Esophagus squamous epithelium (tissue), 4 donors: ENCODE results near the gene SERTAD4.

Source experiments
- CTCF ChIP-seq, 6 experiments: fragments of 450-650 bp in 4 of 6; fragments of 200-600 bp in 2 of 6; sonication (generic) in 2 of 6; IDR thresholded peaks; one replicate each; pipeline ENCODE4 v1.5.1; 2016 to 2019; ENCODE audit warnings: antibody characterized with exemption in 6 of 6, mild to moderate bottlenecking in 4 of 6, moderate library complexity in 4 of 6
- POLR2A ChIP-seq, 4 donors: fragments of 450-650 bp; IDR thresholded peaks; one replicate each; pipeline ENCODE4 v1.6.1; 2017; ENCODE audit warnings: antibody characterized with exemption in 4 of 4, mild to moderate bottlenecking in 4 of 4, moderate library complexity in 3 of 4

- TF ChIP-seq CTCF (IDR thresholded peaks at IDR 0.05) = no peak
- TF ChIP-seq POLR2A (IDR thresholded peaks at IDR 0.05) = no peak
These were observed 20.0 kb downstream of the SERTAD4 start for GRCh38 chr1:210252621-210253051.
